ENCODE results near the gene ZMAT5. TPM values are rescaled to one million over a fixed set of nuclear protein-coding genes. Genes with fewer than 3 reads are reported as not detected.

ZMAT5 gene
- total and polyA plus RNA-seq, 2 of the 13 experiments (the other 11 are each of a cell fraction or from before 2014, with no cell fraction given) = 20.7 to 27.8 TPM

DNA sequence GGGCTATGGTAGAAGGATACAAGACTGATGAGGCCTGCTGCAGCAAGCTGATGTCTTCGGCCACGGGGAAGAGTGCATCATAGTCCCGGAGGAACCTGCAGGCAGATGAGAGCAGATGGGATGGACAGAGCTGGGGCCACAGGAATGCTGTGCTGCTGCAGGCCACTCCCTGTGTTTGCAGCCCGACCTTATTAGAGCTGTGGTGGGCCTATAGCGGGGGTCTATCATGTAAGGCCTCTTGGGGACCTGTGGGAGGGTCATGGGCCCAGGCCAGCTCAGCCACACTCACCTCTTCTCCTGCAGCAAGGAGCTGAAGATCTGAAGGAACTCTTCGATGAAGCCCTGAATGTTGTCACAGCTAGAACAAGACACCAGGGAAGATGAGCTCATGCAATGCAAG lies 39.4 kb upstream of the ZMAT5 start (continued):
- TF ChIP-seq PRMT3 (CRISPR knock-in tag; IDR thresholded peaks at IDR 0.05; ENCODE audit: borderline replicate concordance, low read depth) = no peak
- TF ChIP-seq ISL2 (CRISPR knock-in tag; IDR thresholded peaks at IDR 0.05) = no peak
- TF ChIP-seq, protein P1, sequence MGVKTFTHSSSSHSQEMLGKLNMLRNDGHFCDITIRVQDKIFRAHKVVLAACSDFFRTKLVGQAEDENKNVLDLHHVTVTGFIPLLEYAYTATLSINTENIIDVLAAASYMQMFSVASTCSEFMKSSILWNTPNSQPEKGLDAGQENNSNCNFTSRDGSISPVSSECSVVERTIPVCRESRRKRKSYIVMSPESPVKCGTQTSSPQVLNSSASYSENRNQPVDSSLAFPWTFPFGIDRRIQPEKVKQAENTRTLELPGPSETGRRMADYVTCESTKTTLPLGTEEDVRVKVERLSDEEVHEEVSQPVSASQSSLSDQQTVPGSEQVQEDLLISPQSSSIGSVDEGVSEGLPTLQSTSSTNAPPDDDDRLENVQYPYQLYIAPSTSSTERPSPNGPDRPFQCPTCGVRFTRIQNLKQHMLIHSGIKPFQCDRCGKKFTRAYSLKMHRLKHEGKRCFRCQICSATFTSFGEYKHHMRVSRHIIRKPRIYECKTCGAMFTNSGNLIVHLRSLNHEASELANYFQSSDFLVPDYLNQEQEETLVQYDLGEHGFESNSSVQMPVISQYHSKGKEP (CRISPR knock-in tag; IDR thresholded peaks at IDR 0.05) = no peak
- no peak for TF ChIP-seq ZNF232 (CRISPR knock-in tag; IDR thresholded peaks at IDR 0.05; ENCODE audit: borderline replicate concordance)

DNA sequence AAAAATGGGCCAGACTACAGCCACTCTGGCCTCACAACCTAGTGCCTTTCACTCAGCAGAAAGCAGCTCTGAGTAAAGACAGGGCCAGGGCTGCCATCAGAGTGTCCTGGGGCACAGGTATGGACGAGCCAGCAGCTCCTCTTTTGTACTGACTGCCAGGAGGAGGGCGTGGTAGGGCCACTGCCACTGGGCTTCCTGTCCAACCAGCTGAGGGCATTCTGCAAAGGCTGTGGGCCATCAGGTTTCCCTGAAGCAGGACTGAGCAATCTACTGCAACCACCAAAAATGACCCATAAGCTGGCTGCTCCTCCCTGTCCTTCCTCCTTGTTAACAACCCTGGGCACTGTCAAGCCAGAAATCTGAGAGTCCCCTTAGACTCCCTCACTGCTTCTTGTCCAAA lies 38.2 kb upstream of the ZMAT5 start:
- H2AFZ ChIP-seq (ENCODE audit: low read length) = no peak overlapping the region
- no peak overlapping the region for H3K9ac ChIP-seq (ENCODE audit: insufficient read depth, low read depth, low read length)
- peaks cover 43 to 76% of the 10 kb centered on the region in 2 experiments for H3K36me3 ChIP-seq (replicated peaks in 1 of 2; ENCODE audit: control insufficient read depth in 1 of 2, insufficient read depth in 2 of 2, low read length in 2 of 2)
- no peak for DNase-seq (ENCODE audit: low spot score)
- H3K79me2 ChIP-seq (ENCODE audit: insufficient read depth, low read length) = no peaks in the 10 kb centered on the region
- no peak for TF ChIP-seq ZNF775 (CRISPR knock-in tag; IDR thresholded peaks at IDR 0.05; ENCODE audit: borderline replicate concordance)
- no peak for TF ChIP-seq KDM2A (CRISPR knock-in tag; IDR thresholded peaks at IDR 0.05; ENCODE audit: borderline replicate concordance, low read depth)
- no peak for TF ChIP-seq CREM (IDR thresholded peaks at IDR 0.05)
- no peak for TF ChIP-seq CREM (CRISPR knock-in tag; IDR thresholded peaks at IDR 0.05)
- H3K4me1 ChIP-seq (ENCODE audit: insufficient read depth, low read length) = peaks cover 1% of the 10 kb centered on the region
- intact Hi-C loops (cut with micrococcal nuclease; ENCODE audit: unreplicated experiment) = no loop called here
- no peak for ATAC-seq
- ChIA-PET POLR2A (no interaction called here), CTCF (ENCODE audit: low intra/inter-chr PET ratio, low total read pairs) (no interaction called here)
- H3K9me3 ChIP-seq (ENCODE audit: low read length) = no peaks in the 10 kb centered on the region
- no peaks in the 10 kb centered on the region for H3K27me3 ChIP-seq (ENCODE audit: control insufficient read depth in 1 of 2, insufficient read depth in 2 of 2, low read length in 2 of 2)
- no peak overlapping the region for H3K4me3 ChIP-seq (replicated peaks in 1 of 3; ENCODE audit: insufficient read depth in 1 of 3, low read depth in 2 of 3, low read length in 3 of 3)
- no peak for FAIRE-seq
- WGBS (ENCODE audit: low lambda C conversion rate) = 94% methylated on average over 2 of the region's 2 CpGs
- in situ Hi-C loops (cut with HindIII; ENCODE audit: extremely low pct_ligation_motif_present, low pct_unique_long_range_greater_than_20kb) = no loop called here
- H4K20me1 ChIP-seq (ENCODE audit: insufficient read depth, low read length) = no peaks in the 10 kb centered on the region
- no peak overlapping the region for H3K27ac ChIP-seq (ENCODE audit: extremely low read length, insufficient read depth, low read length)
- H3K4me2 ChIP-seq (ENCODE audit: low read depth, low read length) = no peak overlapping the region
- BruUV-seq (replicated peaks) = no TSS peak
